Activated naive CD4-positive, alpha-beta T cell treated with anti-CD3 and anti-CD28 coated beads, Interleukin-2, amount 10 ng/mL, durations not matched to agents 7 days and 5 days (primary cell): Measurements from ENCODE around the gene ADIPOQ.
"Not testable (repeated sequence)": the region's sequence is repeated elsewhere in the genome, so short reads cannot be mapped to it uniquely, and the experiment has no call there.

ENCODE experiments used
- CTCF ChIA-PET: fragments of 350-600 bp; sonication (Branson Sonifier 250); formaldehyde crosslinking; loops from one replicate; lab custom pipeline; 2021; ENCODE audit warnings: antibody characterized with exemption; lab: Charles Lee
- DNase-seq: peaks from one replicate; pipeline ENCODE4 v3.0.0-alpha.2; 2020
- H3K27ac Mint-ChIP-seq: one replicate; pipeline ENCODE4 v1.8.0; 2021; ENCODE audit warnings: mild to moderate bottlenecking, moderate library complexity, mixed read lengths
- H3K27me3 Mint-ChIP-seq: one replicate; pipeline ENCODE4 v1.8.0; 2021; ENCODE audit warnings: mild to moderate bottlenecking, mixed read lengths
- H3K36me3 Mint-ChIP-seq: one replicate; pipeline ENCODE4 v1.8.0; 2021; ENCODE audit warnings: mixed read lengths
- H3K4me1 Mint-ChIP-seq: one replicate; pipeline ENCODE4 v1.8.0; 2021; ENCODE audit warnings: mixed read lengths
- H3K4me3 Mint-ChIP-seq: one replicate; pipeline ENCODE4 v1.8.0; 2021; ENCODE audit warnings: mild to moderate bottlenecking, moderate library complexity, mixed read lengths
- H3K9me3 Mint-ChIP-seq: one replicate; pipeline ENCODE4 v1.8.0; 2021; ENCODE audit warnings: mixed read lengths

Gene ADIPOQ

DNA sequence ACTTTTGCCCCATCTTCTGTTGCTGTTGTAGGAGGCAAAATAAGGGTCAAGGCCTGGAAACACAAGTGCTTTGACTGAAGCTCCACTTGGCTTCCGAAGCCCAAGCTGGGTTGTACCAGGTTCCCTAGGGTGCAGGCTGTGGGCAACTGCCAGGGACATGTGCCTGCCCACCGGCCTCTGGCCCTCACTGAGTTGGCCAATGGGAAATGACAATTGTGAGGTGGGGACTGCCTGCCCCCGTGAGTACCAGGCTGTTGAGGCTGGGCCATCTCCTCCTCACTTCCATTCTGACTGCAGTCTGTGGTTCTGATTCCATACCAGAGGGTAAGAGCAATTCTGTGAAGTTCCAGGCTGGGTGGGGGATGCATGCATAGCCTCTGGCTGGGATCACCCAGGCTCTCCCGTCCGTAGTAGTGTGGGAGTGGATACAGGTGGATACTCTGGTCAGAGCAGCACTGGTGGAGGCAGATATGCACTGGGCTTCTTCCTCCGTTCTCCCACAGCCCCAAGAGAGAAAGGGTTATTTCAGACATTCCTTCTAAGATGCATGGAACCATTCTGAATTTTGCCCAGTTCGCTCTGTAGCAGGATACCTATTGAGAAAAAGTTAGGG, at the start of gene ADIPOQ:
TSS of gene ADIPOQ (plus strand) at position 285 of the 613 bp plus-strand sequence. CDS start 10,349 bp downstream, outside the sequence.
- CTCF ChIA-PET, result interaction anchor here (1.2 kb wide), 1 partner anchor 271 kb away, joined by 4 read pairs; no protein-coding TSS in a partner anchor
- peaks cover 33% of the 10 kb centered on the region for H3K27me3 Mint-ChIP-seq
- DNase-seq, result no peak
- H3K9me3 Mint-ChIP-seq, result no peaks in the 10 kb centered on the region
- H3K4me3 Mint-ChIP-seq, result no peak within 1 kb of the TSS
- H3K4me1 Mint-ChIP-seq, result no peaks in the 10 kb centered on the region
- no peak within 1 kb of the TSS for H3K27ac Mint-ChIP-seq
- no peaks in the 10 kb centered on the region for H3K36me3 Mint-ChIP-seq

DNA sequence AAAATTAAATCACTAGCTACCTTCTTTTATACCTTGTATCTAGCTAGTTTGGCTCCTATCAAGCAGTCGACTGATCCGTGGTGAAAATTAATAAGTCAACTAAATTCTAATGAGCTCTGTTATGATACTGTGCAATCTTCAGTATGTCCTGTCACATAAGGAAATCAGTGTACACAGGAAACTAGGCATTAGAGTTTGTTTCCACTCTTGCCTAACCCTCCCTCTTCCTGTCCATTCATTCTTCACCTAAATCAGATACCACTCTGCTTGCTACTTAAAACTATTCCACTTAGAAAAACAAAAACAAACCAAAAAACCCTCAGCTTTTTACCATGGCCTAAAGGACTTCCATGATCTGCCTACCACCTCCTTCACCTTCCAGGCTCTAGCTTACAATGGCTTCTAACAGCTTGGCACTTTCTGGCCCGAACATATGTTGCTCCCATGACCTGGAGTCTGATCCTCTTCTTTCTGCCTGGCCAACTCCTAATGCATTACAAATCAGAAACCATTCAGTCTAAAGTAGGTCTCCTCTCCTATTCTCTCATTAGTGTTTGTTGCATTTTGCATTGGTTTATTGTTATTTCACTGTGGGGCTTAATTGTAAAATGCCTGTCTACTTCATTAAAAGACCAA, 44.2 kb upstream of the ADIPOQ start:
- no peak overlapping the region for H3K4me3 Mint-ChIP-seq
- peak overlapping the region; percentile 0 for H3K27ac Mint-ChIP-seq

GRCh38 chr3:186800285-186800684, 42.2 kb upstream of the ADIPOQ start:
- CTCF ChIA-PET, result interaction anchor here (0.5 to 1.0 kb wide), 3 partner anchors 13 to 360 kb away, joined by 3 read pairs; no protein-coding TSS in a partner anchor
- no peak overlapping the region for H3K4me3 Mint-ChIP-seq
- no peaks in the 10 kb centered on the region for H3K9me3 Mint-ChIP-seq
- H3K27ac Mint-ChIP-seq, result peak overlapping the region; percentile 51
- H3K36me3 Mint-ChIP-seq, result peaks cover 56% of the 10 kb centered on the region
- H3K27me3 Mint-ChIP-seq, result no peaks in the 10 kb centered on the region
- no peak for DNase-seq
- peaks cover 63% of the 10 kb centered on the region for H3K4me1 Mint-ChIP-seq

More for the DNA sequence above, 44.2 kb upstream of the ADIPOQ start:
- H3K27me3 Mint-ChIP-seq, result no peaks in the 10 kb centered on the region
- DNase-seq, result no peak
- peaks cover 51% of the 10 kb centered on the region for H3K4me1 Mint-ChIP-seq
- no peaks in the 10 kb centered on the region for H3K9me3 Mint-ChIP-seq
- peaks cover 65% of the 10 kb centered on the region for H3K36me3 Mint-ChIP-seq
- CTCF ChIA-PET, result interaction anchor here (1.5 to 2.4 kb wide), 2 partner anchors 24 to 183 kb away, joined by 5 to 12 read pairs; no protein-coding TSS in a partner anchor

DNA sequence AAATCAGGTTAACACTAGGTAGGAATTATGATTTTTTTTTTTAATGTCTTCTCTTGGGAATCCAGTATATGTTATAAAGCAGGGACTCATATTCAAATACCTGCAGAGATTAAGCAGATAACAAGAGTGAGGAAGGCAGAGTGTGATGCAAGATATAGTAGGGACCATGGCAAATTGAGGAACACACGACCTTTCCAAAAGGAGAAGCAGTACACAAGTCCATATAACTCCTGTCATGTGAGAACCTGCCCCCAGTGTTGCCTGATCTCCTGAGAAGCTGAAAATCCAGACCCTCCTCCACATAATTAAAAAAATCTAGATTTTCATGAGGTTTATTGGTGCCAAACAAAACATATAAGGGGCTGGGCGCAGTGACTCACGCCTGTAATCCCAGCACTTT, 39.8 kb upstream of the ADIPOQ start:
- H3K9me3 Mint-ChIP-seq, result no peaks in the 10 kb centered on the region
- DNase-seq, result no peak
- CTCF ChIA-PET, result interaction anchor here (0.7 to 1.9 kb wide), 2 partner anchors 19 to 107 kb away, joined by 3 to 5 read pairs; no protein-coding TSS in a partner anchor
- no peak overlapping the region for H3K27ac Mint-ChIP-seq
- peaks cover 46% of the 10 kb centered on the region for H3K36me3 Mint-ChIP-seq
- no peaks in the 10 kb centered on the region for H3K27me3 Mint-ChIP-seq
- H3K4me3 Mint-ChIP-seq, result no peak overlapping the region
- H3K4me1 Mint-ChIP-seq, result peaks cover 73% of the 10 kb centered on the region

DNA sequence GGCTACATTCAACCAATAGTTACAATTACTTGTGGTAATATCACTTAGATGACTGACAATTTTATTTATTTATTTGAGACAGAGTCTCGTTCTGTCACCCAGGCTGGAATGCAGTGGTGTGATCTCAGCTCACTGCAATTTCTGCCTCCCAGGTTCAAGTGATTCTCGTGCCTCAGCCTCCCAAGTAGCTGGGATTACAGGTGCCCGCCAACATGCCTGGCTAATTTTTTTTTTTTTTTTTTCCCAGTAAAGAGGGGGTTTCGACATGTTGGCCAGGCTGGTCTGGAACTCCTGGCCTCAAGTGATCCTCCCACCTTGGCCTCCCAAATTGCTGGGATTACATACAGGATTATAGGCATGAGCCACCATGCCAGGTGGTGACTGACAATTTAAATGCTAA, 39.1 kb upstream of the ADIPOQ start:
- not testable (repeated sequence) for H3K27me3 Mint-ChIP-seq, DNase-seq, H3K9me3 Mint-ChIP-seq, H3K4me3 Mint-ChIP-seq, H3K27ac Mint-ChIP-seq
- peaks cover 68% of the 10 kb centered on the region for H3K4me1 Mint-ChIP-seq
- CTCF ChIA-PET, result interaction anchor here (1.9 kb wide), 1 partner anchor 18 kb away, joined by 5 read pairs; no protein-coding TSS in a partner anchor
- peaks cover 43% of the 10 kb centered on the region for H3K36me3 Mint-ChIP-seq

GRCh38 chr3:186806089-186807055, 36.1 kb upstream of the ADIPOQ start, which contains the start of gene RFC4:
TSS of gene RFC4 (minus strand) at chr3:186806482. CDS start at chr3:186804713, 1,769 bp downstream.
- Mint-ChIP-seq H3K4me3 (peak within 1 kb of the TSS; percentile 94), H3K9me3 (no peaks in the 10 kb centered on the region), H3K27ac (peak within 1 kb of the TSS; percentile 93), H3K4me1 (peaks cover 44% of the 10 kb centered on the region), H3K36me3 (peaks cover 20% of the 10 kb centered on the region), H3K27me3 (no peaks in the 10 kb centered on the region)
- DNase-seq, result peak; percentile 91
- CTCF ChIA-PET, result interaction anchor here (1.2 to 1.5 kb wide), 3 partner anchors 9 to 191 kb away, joined by 3 to 5 read pairs (median 4); no protein-coding TSS in a partner anchor

DNA sequence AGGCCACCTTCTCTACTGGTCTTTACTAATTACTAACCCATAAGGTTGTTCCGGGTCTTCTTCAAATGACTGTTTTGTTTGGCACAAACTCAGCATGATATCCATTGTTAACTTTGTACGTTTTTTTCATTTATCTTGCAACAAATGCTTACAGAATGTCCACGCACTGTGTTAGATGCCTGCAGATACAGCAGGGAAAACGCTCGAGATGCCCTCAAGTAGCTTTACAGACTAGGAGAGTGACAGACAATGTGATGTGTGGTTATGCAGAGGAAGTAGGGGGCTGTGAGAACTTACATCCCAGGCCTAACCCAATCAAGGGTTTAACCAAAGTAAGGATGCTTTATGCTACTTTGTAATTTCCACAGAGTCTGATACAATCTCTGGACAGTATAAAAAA, 35.3 kb upstream of the ADIPOQ start:
- Mint-ChIP-seq H3K27me3 (no peaks in the 10 kb centered on the region), H3K27ac (peak overlapping the region; percentile 93), H3K36me3 (peaks cover 19% of the 10 kb centered on the region), H3K4me3 (peak overlapping the region; percentile 94), H3K4me1 (peaks cover 39% of the 10 kb centered on the region), H3K9me3 (no peaks in the 10 kb centered on the region)
- no peak for DNase-seq
- CTCF ChIA-PET, result no interaction called here

DNA sequence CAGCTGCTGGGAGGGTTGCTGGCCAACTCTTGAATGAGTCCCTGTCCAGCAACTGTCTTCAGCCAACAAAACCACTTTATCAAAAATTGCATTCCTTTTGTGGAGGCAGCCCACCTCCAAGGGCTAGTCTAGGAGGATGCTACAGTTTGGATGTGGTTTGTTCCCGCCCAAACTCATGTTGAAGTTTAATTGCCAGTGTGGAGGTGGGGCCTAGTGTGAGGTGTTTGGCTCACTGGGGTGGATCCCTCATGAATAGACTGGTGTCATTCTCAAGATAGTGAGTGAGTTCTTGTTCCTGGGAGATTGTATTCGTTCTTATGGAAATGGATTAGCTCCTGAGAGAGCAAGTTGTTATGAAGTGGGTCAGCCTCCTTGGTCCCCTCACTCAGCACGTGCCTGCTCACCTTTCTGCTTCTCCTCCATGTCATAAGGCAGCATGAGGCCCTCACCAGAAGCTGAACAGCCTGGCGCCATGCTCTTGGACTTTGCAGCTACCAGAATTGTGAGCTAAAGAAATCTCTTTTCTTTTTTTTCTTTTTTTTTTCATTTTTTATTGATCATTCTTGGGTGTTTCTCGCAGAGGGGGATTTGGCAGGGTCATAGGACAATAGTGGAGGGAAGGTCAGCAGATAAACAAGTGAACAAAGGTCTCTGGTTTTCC, 32.0 kb upstream of the ADIPOQ start:
- Mint-ChIP-seq H3K36me3 (peaks cover 1% of the 10 kb centered on the region), H3K27me3 (peaks cover 4% of the 10 kb centered on the region), H3K27ac (no peak overlapping the region), H3K9me3 (no peaks in the 10 kb centered on the region), H3K4me3 (no peak overlapping the region), H3K4me1 (peaks cover 18% of the 10 kb centered on the region)
- CTCF ChIA-PET, result interaction anchor here (1.2 kb wide), 1 partner anchor 14 kb away, joined by 3 read pairs; no protein-coding TSS in a partner anchor
- no peak for DNase-seq

GRCh38 chr3:186811313-186811712, 31.2 kb upstream of the ADIPOQ start:
- not testable (repeated sequence) for H3K36me3 Mint-ChIP-seq, H3K27me3 Mint-ChIP-seq, H3K9me3 Mint-ChIP-seq, H3K4me3 Mint-ChIP-seq, DNase-seq, H3K27ac Mint-ChIP-seq
- CTCF ChIA-PET, result interaction anchor here (1.2 kb wide), 1 partner anchor 13 kb away, joined by 3 read pairs; no protein-coding TSS in a partner anchor
- peaks cover 15% of the 10 kb centered on the region for H3K4me1 Mint-ChIP-seq

- peaks cover 3% of the 10 kb centered on the region for H3K4me1 Mint-ChIP-seq
Observed at GRCh38 chr3:186814100-186814499, 28.4 kb upstream of the ADIPOQ start.

DNA sequence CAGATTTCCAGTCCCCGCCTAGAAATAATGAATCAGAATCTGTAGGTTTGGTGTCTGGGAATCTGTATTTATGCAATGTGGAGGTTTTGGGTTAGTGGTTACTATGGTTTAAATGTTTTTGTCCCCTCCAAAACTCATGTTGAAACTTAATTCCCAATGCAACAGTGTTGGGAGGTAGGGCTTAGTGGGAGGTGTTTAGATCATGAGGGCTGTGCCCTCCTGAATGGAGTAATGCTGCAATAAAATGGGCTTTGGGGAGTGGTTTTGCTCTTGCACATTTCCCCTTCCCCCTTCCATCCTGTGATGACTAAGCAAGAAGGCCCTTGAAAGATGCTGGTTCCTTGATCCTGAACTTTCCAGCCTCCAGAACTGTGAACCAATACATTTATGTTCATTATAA, 27.1 kb upstream of the ADIPOQ start:
- Mint-ChIP-seq H3K36me3 (no peaks in the 10 kb centered on the region), H3K27ac (no peak overlapping the region)
- DNase-seq, result no peak

More at GRCh38 chr3:186814100-186814499, 28.4 kb upstream of the ADIPOQ start:
- Mint-ChIP-seq H3K27ac (no peak overlapping the region), H3K36me3 (no peaks in the 10 kb centered on the region), H3K27me3 (peaks cover 4% of the 10 kb centered on the region), H3K9me3 (no peaks in the 10 kb centered on the region), H3K4me3 (no peak overlapping the region)
- CTCF ChIA-PET, result no interaction called here
- DNase-seq, result no peak

GRCh38 chr3:186818516-186818915, 24.0 kb upstream of the ADIPOQ start:
- Mint-ChIP-seq H3K36me3 (no peaks in the 10 kb centered on the region), H3K27me3 (peaks cover 4% of the 10 kb centered on the region), H3K4me1 (peaks cover 3% of the 10 kb centered on the region), H3K4me3 (no peak overlapping the region), H3K27ac (no peak overlapping the region), H3K9me3 (no peaks in the 10 kb centered on the region)
- CTCF ChIA-PET, result interaction anchor here (0.8 to 10.1 kb wide), 2 partner anchors 13 to 203 kb away, joined by 3 to 136 read pairs; partner anchors contain the start of gene AHSG
- DNase-seq, result no peak

More for the DNA sequence above, 27.1 kb upstream of the ADIPOQ start:
- H3K4me3 Mint-ChIP-seq, result no peak overlapping the region
- CTCF ChIA-PET, result interaction anchor here (0.6 kb wide), 1 partner anchor 111 kb away, joined by 4 read pairs; no protein-coding TSS in a partner anchor
- peaks cover 3% of the 10 kb centered on the region for H3K4me1 Mint-ChIP-seq
- H3K9me3 Mint-ChIP-seq, result no peaks in the 10 kb centered on the region
- peaks cover 4% of the 10 kb centered on the region for H3K27me3 Mint-ChIP-seq

DNA sequence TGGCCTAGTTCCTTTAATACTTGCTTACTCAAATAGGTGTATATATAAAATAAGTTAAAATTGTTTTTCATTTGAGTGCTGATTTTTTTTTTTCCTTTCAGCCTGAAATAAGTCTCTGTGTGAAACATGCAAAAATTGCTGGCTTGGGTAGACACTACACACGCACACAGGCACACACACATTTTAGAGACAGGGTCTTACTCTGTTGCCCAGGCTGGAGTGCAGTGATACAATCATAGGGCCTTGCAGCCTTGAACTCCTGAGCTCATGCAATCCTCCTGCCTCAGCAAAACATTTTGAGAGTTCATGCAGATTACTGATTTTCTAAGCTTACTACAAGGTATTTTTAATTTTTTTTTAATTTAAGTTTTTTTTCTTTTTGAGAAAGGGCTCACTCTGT, 23.6 kb upstream of the ADIPOQ start:
- CTCF ChIA-PET, result interaction anchor here (0.8 to 10.1 kb wide), 2 partner anchors 14 to 204 kb away, joined by 3 to 136 read pairs; partner anchors contain the start of gene AHSG
- no peak overlapping the region for H3K27ac Mint-ChIP-seq
- no peaks in the 10 kb centered on the region for H3K9me3 Mint-ChIP-seq
- peaks cover 3% of the 10 kb centered on the region for H3K4me1 Mint-ChIP-seq
- DNase-seq, result no peak
- no peaks in the 10 kb centered on the region for H3K36me3 Mint-ChIP-seq
- no peak overlapping the region for H3K4me3 Mint-ChIP-seq
- H3K27me3 Mint-ChIP-seq, result no peaks in the 10 kb centered on the region
